Kidney glomerular epithelial cell (primary cell): ENCODE measurements around the gene TTC27.
"Not testable (repeated sequence)": the region's sequence is repeated elsewhere in the genome, so short reads cannot be mapped to it uniquely, and the experiment has no call there.

Experiments
- DNase-seq: peaks from one replicate; lab custom pipeline; 2025; lab: John Stamatoyannopoulos, UW

Gene TTC27

GRCh38 chr2:32627814-32628579 is at the start of gene TTC27:
TTC27 (plus strand) TSS chr2:32628050; CDS start chr2:32628293, 243 bp downstream.
- peak; percentile 95 for DNase-seq

GRCh38 chr2:32591669-32592463 is 36.0 kb upstream of the TTC27 start:
- DNase-seq: no peak

GRCh38 chr2:32594573-32594972 is 33.3 kb upstream of the TTC27 start:
- DNase-seq: no peak

- peak; percentile 32 for DNase-seq
These were observed 16.5 kb upstream of the TTC27 start for GRCh38 chr2:32611366-32611765.

GRCh38 chr2:32611771-32612170 is 16.1 kb upstream of the TTC27 start:
- no peak for DNase-seq

GRCh38 chr2:32614084-32614483 is 13.8 kb upstream of the TTC27 start:
- DNase-seq: no peak

GRCh38 chr2:32617599-32618189 is 10.2 kb upstream of the TTC27 start:
- no peak for DNase-seq

- no peak for DNase-seq
These were observed 5.1 kb upstream of the TTC27 start for GRCh38 chr2:32622570-32623310.

- no peak for DNase-seq
These were observed 4.5 kb upstream of the TTC27 start for GRCh38 chr2:32623311-32623706.

GRCh38 chr2:32624812-32625211 is 3.0 kb upstream of the TTC27 start:
- DNase-seq: no peak

GRCh38 chr2:32626639-32627221 is 1.1 kb upstream of the TTC27 start:
- no peak for DNase-seq

GRCh38 chr2:32627441-32627813 is 423 bp upstream of the TTC27 start:
- DNase-seq: no peak

GRCh38 chr2:32632089-32632488 is 4.2 kb downstream of the TTC27 start:
- no peak for DNase-seq

- no peak for DNase-seq
These were observed 5.2 kb downstream of the TTC27 start for GRCh38 chr2:32633040-32633439.

- DNase-seq: not testable (repeated sequence)
These were observed 10.7 kb downstream of the TTC27 start for GRCh38 chr2:32638548-32638947.

GRCh38 chr2:32641180-32641579 is 13.3 kb downstream of the TTC27 start:
- DNase-seq: no peak

- no peak for DNase-seq
These were observed 19.4 kb downstream of the TTC27 start for GRCh38 chr2:32647180-32647651.

- DNase-seq: peak; percentile 39
These were observed 24.8 kb downstream of the TTC27 start for GRCh38 chr2:32652555-32653209.

- DNase-seq: no peak
These were observed 28.2 kb downstream of the TTC27 start for GRCh38 chr2:32656069-32656468.

- DNase-seq: no peak
These were observed 36.0 kb downstream of the TTC27 start for GRCh38 chr2:32663864-32664263.

- DNase-seq: no peak
These were observed 38.9 kb downstream of the TTC27 start for GRCh38 chr2:32666704-32667103.
